GM21447 (cell line): ENCODE results near the gene SPDYE18.
"Not testable (repeated sequence)": the region's sequence is repeated elsewhere in the genome, so short reads cannot be mapped to it uniquely, and the experiment has no call there.

ENCODE experiments used
- ATAC-seq: cut with Tn5 transposase; IDR thresholded peaks from one replicate; pipeline ENCODE4 v1.9.1; 2021; ENCODE audit not compliant: unreplicated experiment

The SPDYE18 gene

DNA sequence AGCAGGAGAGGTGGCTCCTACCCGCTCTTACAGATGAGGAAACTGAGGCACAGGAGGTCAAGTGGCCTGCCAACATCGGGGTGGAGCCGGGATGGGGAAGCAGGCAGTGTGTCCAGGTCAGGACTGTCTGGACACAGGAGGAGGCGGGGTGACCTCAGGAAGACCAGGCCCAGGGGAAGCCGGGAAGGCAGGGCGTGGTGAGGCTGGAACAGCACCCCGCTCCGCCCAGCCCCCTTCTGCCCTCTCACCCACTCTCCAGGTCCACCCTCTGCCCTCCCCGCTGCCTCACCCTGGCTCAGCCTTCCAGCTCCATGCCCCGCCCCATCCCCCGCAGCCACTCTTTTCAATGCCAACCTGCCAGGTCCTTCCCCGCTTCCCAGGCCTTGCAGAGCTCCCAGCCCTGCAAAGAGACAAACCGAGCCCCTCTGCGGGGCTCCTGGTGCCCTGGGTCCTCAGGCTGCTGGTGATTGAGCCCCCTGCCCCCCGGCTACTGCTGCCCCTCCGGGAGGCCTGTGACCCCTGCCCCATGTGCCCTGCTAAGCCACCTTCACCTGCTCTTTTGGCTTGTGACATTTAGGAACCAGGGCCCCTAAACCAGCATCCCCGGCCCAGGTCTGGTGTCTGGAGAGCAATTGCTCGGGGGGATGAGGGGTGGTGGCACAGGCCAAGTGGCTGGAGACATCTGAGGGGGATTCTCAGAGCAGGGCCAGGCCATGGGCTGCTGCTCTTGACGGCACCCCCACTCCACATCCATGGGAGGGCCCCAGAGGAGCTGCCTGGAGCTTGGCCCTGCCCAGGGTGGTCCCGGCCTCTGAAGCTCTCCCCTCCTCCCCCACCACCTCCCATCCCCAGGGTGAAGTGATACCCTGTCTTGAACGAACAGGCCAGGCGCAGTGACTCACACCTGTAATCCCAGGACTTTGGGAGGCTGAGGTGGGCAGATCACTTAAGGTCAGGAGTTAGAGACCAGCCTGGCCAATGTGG is 55.9 kb downstream of the SPDYE18 start:
- ATAC-seq = not testable (repeated sequence)

DNA sequence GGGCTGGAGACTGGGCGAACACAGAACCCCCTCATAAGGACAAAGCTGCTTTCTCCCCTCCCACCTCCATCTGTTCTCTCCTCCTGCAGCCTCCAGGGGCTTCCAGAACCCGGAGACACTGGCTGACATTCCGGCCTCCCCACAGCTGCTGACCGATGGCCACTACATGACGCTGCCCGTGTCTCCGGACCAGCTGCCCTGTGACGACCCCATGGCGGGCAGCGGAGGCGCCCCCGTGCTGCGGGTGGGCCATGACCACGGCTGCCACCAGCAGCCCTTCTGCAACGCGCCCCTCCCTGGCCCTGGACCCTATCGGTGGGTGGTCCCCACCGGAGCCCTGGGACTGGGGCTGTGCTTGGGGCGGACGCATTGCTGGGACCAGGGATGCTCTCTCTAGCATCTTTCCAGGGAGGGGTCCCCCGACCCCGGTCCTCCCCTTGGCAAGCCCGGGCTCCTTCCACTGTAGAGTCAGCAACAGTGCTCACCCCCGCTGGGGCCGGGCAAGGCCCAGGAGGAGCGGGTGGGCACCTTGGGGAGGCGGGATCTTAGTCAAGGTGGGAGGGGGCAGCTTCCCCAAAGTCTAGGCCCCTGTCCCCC is 56.8 kb downstream of the SPDYE18 start:
- not testable (repeated sequence) for ATAC-seq

DNA sequence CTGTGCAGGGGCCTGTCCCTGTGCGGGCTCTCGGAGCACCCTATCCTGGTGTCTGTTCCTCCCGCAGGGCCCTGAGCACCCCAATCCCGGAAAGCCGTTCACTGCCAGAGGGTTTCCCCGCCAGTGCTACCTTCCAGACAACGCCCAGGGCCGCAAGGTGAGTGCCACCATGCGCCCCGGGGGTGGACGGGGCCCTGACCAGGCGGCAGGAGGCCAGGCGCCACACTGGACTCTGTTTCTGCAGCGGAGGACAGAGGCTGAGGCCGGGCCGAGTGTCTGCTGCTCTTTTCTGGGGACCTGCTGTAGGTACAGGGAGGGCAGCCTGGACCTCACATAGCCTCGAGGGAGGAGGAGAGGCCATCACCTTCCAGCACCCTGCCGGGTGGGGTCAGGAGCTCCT is 58.2 kb downstream of the SPDYE18 start:
- ATAC-seq = not testable (repeated sequence)

DNA sequence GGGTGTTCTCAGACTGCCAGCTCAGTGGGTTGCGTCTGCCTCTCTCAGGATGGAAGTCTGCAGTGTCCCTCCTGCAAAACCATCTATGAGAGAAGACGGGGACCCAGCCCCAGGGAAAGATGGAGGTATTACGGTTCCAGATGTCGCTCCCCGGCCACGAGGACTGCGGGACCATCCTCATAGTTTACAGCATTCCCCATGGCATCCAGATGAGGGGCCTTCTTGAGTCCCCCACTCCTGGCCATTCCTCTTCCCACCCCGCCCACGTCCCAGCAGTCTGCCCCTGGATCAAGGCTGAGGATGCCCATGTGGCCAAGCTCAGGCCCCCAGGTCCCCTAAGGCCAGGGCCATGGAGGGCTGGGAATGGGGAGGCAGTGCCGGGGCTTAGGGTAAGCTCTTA is 59.1 kb downstream of the SPDYE18 start:
- not testable (repeated sequence) for ATAC-seq

DNA sequence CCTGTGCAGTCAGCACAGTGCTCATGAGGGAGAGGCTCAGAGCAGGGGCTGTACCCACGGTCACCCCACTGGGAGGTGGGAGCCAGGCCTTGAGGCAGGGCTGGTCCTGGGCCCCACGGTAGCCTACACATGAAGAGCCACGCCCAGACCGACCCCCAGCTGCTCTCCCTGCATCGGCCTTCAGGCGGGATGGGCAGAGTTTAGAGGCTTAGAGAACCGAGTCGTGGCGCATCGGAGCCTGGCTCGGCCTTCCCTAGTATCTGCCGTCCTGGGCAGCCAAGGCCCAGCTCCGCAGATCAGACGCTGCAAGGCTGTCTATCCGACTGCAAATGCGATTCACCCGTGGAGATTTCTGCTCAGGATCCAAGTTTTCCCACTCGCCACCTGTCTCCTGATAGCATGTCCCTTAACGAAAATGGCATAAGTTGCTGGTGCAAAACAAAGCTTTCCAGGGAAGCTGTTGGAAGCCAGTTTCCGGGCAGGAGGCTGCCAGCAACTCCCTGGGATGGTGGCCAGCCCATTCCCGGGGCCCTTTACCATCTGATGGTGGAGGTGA is 59.6 kb downstream of the SPDYE18 start:
- ATAC-seq = not testable (repeated sequence)

DNA sequence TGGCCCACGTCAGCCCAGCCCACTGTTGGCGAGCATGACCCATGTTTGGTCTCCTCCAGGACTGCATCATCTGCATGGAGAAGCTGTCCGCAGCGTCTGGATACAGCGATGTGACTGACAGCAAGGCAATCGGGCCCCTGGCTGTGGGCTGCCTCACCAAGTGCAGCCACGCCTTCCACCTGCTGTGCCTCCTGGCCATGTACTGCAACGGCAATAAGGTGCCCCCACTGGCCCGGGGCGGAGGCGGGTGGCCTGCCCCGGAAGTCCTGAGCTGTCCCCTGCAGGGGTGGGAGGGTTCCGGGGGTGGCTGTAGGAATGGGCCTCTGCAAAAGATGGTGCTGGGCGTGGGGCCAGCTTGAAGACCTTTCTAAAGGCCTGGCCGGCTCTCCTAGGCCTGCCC is 60.3 kb downstream of the SPDYE18 start:
- ATAC-seq = not testable (repeated sequence)
